ENCODE measurements around the gene SCUBE1.
A peak's percentile ranks its signal among the peaks of the same experiment; 100 is the strongest.

SCUBE1 gene

DNA sequence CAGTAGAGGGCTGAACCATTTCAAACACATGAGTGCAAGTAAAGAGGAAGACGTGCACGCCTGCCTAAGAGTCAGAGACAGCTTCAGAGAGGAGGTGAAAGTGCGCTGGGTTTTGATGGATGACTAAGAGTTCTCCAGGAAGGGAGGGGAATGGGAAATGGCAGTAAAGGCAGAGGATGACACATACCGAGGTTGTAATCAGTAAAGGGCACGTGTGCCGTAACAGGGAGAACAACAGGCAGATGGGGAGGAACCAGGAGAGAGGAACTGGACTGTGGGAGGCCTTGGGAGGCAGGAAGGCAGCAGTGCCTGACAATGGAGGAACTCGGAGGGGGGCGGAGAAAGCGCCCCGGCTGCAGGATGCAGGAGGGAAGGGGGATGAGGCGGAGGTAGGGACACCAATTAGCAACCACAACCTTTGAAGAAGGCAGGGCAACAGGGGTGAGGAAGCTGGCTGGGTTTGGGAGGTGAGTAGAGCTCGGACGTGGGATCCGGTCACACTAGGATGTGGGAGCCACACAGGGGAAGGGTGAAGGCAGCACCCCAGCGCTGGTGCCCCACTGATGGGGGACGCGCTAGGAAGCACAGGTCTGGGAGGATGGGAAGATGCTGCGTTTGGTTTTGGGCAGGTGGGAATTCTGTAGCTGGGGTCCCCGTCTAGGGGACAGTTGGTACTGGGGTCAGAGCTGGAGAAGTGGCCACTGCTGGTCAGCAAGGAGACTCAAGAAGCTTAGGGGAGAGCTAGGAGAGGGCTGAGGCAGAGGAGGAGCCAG, 67.4 kb downstream of the SCUBE1 start:
- DNase-seq = no peak

DNA sequence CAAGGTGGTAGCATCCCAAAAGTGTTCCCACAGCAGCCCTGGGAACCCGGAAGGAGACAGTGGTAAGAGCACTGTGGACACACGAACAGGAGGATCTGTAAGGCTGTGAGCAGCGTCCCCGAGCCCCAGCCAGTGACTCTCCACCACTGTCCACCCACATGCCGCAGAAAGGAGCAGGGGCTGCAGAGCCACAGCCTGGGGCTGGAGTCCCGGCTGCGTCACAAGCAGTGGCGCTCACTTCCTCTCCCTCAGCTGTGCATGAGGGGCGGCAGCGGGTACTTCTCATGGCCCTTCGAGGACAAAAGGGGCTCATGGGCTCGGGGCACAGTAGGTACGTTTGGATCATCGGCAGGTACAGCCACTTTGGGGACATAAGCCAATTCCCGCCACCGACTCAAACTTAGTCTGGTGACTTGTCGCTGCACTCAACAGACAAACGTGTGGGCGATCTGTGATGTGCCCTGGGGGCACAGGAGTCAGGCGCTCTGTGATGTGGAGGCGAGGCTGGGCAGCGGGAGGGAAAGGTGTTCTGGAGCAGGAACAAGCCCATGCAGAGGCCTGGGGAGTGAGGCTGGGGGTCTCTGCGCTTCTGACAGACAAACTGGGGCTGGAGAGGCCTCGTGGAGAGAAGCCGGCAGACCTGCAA, 68.5 kb downstream of the SCUBE1 start:
- DNase-seq = no peak

DNA sequence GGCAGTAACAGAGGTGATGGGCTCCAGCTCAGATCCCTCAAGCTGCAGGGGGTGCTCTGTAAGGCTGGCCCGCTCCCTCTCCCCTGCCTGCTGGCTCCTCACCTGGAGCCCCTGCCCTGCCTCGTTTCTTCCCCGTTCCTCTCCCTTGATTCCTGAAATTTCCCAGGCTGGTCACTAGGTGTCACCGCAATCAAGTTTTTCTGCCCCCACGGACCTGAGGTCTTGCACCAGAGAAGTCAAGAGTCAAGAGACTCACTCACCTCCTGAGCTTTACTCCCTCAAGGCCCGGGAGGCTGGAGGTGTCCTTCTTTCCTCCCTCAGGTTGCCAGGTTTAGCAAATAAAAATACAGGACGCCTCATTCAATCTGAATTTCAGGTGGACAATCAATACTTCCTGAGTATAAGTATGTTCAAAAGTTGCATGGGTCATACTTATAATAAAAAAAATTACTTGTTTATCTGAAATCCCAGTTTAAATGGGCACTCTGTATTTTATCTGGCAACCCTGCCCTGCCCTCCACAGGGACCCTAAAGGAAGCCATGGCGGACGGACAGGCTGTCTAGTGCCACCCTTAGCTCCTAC, 69.2 kb downstream of the SCUBE1 start:
- peak; percentile 53 for DNase-seq

DNA sequence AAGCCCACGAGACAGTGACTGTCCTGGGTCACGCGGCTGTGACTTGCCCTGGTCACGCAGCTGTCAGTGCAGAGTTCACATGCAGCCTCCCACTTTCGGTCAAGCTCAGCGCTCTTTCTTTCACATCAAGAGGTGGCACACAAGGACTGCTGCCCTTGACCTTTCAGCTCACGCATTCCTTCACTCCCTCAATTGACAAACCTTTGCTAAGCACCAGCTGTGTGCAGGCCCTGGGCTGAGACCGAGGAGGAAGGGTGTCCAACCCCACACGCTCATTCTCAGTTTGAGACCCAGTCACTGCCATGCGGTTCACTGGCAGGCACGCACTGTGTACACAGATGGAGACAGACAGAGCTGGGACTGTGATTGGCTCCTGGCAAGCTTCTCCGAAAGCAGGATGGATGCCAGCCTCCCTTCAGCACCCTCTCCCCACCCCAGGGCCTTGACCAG, 70.3 kb downstream of the SCUBE1 start:
- DNase-seq = no peak

DNA sequence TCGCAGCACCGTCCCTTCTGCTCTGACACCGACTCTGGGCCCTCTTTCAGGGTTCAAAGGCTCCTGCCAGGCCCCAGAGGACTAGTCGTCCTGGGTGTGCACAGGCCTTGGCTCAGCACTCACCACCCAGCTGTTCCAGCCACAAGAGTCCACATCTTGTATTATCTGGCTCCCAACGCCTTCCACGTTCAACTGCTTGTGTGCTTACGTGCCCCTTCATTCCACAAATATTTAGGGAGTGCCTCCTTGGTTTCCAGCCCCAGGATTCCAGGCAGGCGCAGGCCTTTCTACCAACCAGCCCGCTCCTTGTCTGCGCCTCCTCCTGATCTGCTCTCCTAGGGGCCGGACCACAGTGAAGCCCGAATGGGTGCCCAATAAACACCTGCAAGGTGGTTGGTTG, 70.9 kb downstream of the SCUBE1 start:
- no peak for DNase-seq

DNA sequence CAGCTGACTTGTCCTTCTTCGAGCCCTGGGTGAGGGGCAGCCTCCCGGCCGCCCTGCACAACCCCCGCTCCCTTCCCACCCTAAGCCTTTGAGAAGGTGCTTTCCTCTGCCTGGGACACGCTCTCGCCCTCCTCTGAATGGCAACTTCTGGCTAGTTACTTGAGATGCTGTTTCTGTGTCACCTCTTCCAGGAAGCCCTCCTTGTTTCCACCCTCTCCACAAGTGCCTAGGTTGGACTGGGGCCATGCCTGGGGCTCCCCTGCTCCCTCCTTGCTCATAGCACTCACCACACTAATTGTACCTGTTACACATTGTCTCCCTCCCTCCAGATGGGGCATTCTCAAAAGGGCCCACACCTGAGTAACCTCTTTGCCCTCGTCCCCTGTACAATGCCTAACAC, 72.2 kb downstream of the SCUBE1 start:
- DNase-seq = no peak

DNA sequence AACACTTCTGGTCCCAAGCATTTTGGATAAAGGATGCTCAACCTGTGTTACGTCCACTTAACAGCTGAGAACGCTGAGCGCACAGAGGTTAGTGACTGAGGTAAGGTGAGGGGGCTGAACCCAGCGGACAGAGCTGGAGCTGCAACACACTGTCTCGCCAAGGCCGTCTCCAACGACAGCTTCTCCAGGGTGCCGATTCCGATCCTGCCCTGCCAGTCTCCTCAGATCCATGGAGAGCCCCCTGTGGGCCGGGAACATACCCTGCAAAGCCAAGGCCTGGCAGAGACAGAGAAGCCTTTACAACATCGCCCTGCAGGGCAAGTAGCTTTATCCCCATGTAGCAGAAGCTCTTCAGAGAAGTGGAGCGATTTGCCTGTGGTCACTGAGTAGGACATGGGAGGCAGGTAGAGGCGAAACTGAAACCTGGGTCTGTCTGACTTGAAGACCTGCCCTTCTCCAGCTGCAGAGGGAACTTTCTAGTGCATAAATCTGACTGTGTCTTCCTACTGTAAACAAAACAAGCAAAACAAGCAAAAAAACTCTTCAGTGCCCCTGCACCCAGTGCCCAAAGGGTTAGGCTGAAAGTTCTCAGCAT, 72.8 kb downstream of the SCUBE1 start:
- DNase-seq = no peak

DNA sequence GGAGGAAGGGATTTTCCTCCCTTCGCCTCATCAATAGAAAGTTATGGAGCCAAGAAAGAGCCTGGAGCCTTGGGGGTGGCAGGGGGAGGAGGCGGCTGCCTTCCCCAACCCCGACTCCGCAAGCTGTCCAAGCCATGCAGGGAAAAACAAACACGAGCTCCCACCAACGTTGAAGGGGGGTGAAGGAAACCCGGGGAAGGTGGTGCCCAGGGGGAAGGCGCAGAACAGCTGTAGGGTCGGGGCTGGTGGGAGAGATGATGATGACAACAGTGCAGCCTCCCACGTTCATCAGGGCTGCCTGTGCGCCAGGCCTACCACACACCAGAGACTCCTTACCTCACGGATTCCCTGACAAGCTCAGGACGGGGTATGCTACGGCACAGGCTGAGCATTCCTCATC, 73.5 kb downstream of the SCUBE1 start:
- DNase-seq = no peak

DNA sequence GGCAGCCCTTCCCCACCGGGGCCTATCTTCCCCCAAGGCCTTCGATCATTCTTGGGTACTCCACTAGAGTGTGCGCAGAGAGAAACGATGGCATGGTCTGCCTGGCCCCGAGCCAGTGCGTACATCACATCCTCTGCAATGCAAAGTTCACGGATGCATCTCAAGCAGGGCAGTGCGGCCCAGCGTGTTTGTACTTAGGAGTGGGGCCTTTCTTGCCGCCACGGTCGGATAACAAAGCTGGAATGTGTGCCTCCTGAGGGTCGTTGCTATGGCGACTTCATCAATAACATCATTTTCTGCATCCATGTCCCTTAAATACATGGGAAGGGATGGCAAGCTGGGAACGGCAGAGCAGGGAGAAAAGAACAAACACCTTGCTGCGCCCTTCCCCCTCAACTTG, 73.9 kb downstream of the SCUBE1 start:
- DNase-seq = no peak

DNA sequence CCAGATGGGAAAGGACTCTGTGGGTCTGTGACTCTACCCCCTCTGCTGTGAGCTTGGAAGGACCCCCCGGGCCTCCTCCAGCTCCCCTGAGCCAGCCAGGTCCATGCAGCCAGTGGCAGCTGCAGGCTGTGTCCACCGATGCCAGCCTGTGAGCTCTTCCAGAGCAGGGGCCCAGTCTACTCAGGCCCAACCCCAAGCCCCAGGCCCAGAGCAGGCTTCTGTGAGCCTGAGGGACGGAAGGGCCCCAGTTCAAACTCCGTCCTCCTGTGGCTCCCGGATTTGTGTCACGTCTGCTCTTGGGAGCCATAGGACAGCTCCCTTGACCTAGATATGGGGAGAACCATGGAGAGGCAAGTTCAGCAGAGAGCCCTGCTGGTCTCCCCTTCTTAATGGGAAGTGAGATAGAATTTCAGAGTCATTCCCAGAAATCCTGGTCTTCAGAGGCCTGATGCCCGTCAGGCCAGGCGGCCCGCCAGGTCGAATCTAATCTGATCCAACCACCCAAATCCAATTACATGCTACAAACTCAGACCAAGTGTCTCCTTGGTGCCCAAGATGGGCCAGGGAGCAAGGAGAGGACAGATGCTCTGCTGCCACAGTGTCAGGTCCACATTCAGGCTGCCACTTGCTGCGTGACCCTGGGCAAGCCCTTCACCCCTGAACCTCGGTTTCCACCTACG, 75.1 kb downstream of the SCUBE1 start:
- no peak for DNase-seq

DNA sequence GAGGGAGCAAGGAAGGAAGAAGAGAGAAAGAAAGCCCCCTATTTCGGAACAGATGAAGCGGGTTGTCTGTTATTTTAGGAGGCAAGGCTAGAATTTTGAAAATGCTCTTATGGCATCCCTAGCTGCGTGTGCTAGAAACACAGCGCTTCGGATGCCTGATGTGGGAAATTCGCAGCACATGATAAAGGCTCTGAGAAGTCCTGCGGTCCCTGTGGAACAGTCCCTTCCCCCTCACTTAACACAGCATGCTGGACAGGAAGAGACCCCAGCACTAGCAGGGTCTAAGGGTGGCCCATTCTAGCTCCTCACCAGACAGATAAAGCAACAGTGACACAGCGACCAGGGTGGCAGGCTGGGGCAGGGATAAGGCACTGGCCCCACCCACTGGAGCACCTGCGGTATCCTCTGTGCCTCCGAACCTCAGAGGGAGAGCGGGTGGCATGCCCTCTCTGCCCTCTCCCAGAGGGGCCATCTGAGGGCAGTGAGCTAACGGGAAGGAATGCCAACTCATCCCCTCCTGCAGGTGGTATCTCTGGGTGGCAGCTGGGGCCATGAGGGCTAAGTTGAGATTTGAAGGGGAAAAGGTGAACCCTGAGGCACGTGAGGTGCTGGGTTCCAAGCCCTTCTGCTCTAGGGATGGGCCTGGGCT, 75.7 kb downstream of the SCUBE1 start:
- DNase-seq = no peak

DNA sequence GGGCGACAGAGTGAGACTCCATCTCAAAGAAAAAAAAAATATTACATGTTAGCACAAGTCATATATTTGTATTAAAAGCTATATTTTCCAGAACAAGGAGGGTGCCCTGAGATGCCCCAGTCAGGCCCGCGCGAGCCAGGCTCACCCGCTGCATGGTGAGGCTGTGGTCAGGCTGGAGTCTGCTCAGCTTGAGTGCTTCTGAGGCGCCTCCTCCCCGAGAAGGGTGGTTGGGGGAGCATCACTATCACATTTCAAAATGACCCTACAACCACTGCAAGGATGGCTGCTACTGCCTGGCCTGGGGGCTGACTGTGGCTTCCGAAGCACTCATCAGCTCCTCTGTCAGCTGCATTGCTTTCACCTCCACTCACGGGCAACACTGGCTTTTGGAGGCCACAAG, 77.1 kb downstream of the SCUBE1 start:
- no peak for DNase-seq

DNA sequence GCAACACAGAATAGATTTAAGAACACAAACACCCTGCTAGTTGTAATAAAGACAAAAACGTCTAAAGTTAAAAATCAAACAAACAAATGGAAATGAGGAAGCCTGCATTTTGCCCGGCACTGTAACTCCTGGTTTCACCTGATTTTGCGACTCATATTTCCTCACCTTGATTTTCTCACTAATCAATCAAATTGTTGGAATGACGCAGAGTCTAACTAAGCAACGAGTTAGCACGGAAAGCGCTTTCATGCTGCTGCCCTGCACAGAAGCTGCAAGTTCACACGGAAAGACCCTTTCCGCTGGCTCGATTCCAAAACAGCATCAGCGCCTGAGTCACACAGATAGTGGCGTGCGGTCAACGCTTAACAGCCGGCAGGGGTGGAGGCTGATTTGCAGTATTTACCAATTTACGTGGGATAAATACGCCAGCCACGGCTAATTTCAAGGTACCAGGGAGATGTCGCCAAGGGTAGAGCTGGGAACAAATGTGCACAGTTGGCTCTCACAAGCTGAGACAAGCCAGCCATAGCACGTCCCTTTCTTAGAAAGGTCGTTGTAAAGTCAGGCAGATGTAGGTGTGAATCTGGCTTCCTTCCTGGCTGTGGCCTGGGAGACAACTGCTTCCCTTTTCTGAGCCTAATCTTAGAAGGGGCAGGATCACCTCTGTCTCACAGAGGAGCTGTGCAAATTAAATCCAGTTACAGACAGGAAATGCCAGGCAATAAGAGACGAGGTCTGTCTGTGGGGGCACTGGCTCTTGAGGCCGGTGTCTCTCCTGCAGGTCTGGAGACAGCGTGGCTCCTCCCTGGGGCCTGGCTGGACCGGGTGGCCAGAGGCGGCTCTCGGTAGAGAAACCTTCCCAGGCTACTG, 79.3 kb downstream of the SCUBE1 start:
- no peak for DNase-seq

DNA sequence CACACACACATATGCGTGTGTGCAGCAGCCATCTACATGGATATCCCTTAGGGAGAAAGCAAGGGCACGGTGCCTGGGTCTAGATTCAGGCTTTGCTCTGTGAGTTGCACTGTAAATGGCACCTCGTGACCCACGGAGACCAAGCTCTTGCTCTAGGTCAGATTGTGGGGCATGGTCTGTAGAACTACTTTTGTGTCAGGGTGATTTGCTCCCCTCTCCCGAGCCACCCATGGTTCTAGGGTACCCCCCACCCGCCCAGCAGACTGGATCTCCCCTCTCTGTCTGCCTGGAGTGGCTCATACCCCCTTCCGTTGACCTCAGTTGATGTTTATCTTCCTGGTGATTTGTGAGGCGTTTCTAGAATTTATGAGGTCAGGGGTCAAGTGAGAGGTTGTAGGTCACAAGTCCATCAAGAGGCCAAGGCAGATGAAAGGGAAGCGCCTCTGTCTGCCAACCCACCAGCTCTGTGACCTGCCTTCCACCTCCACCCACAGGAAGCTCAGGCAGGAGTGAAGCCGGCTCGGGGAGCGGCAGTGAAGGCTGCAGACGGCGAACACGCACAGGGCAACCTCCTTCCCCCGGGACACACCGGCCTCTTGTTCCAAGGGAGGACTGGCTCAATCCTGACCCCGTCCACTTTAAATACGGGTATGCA, 80.1 kb downstream of the SCUBE1 start:
- no peak for DNase-seq

DNA sequence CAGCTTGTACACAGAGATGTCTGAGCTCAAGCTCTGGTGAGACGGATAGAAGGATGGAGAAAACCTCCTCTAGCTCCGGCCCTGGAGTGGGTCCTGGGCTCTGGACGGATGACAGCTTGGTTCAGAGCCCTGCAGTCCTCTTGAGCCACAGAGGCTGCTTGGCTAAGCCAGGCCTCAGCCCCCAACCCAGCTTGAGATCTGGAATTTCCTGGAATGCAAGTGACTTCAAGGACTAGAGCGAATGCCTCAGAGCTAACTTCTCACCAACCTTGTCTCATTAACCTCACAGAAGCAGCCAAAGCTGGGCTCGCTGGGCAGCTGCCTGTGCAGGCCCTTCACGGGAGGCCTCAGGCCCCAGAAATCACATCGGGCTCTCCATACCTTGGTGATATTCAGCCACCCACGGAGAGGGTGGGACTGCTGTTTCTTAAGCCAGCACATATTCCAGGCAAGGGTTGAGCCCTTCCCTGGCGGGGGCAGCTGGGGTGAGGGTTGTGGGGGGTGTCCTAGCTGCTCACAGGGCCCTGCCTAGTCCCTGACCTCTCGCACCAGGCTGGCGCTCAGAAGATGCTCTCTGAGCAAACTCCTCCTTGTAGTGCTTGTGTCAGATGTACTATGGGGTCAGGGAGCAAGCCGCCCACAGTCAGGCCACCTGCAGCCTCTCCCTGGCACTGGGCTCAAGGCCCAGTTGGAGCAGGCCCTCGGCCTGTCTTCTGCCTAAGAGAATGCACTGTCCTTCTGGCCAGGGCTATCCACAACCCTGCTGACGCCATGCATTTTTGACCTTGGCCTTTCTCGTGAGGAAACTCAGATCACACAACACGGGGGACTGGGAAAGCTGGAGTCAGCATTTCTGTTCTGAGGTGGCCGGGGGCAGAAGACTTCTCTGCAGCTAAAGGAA, 82.6 kb downstream of the SCUBE1 start:
- no peak for DNase-seq

DNA sequence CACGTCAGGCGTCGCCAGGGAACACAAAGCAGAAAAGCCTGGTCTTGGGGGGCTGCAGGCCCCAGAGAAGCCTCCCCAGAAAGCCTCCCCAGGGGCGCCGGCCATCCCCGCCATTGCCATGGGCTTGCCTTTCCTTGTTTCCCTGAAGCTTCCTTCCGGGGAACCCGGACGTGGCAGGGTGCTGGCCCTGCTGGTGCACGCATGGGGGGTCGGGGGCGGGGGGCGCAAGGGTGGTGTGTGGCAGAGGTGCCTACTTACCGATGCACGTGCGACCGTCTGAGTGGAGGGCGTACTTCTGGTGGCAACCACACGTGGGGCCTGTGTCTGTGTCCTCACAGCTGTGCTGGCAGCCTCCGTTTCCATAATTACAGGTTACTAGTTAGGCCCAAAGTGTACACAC, 85.2 kb downstream of the SCUBE1 start:
- DNase-seq = no peak

DNA sequence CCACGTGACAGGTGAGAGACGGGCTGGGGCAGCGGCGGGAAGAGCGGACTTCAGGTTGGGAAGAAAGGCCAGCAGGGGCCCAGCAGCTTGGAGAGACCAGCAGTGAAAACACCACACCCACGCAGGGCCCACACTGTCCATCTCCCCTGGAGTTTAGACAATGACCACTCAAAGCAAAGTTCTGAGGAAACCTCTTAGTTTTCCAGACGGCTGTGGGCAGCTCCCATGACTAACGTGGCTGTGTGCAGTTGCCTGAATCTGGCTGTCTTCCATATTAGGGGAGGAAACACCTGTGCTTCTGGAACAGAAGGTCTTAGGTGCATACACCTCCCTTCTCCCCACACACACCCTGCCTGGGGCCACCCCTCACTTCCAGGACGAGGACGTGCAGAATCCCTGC, 85.6 kb downstream of the SCUBE1 start:
- no peak for DNase-seq

DNA sequence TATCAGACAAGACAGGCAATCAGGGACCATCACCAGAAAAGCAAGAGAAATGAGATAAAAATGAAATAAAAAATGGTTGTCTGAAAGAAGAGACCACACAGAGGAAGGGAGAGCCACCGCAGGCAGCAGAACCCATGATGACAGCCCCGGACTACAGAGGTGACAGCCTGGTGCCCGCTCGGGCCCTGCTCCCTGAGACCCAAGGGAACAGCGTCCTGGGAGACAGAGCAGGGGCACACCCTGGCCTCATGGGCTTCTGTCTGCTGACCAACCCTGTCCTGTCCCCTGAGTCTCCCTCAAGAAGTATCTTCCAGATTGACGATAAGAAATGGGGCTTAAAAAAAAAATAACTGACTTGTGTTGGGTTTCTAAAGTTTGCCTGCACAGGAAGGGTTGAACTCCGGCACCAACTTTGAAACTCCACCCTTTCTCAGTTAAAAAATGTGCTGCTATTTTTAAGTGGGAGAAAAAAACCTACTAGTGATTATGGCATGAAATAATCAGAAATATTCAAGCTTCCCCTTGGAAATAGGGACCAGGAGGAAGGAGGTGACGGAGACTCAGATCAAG, 86.1 kb downstream of the SCUBE1 start:
- no peak for DNase-seq

DNA sequence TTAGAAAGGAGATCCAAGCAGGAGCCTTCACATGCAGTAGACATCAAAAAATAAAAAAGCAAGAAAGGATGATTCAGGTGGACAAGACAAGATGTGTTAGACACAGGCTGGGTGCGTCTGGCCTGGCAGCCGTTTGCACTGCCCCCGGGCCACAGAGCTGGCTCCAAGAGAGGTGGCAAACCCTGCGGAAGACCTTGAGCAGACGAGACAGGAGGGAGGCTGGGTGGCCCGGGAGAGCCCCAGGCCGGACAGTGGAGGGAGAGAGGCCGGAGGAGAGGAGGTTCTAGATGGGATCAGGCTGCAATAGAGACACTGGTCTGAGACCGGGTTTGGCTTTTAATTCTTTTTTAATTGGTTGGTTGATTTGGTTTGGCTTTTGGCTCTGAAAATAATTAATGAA, 86.6 kb downstream of the SCUBE1 start:
- DNase-seq = no peak

DNA sequence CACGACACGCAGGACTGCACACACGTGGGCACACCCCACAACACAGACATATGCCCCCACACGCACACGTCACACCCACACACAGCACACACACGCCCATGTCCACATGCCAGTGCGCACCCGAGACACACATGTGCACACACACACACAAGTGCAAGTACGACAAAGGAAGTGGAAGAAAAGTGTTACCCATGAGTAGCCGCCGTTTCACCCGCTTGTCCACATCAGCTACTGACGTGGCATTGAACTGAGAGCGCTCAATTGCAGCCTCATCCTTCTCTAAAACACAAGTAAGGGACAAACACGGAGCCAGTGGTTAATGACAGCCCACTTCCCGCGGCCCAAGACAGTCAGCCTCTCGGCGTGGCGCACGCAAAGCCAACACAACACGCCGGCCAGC, 87.9 kb downstream of the SCUBE1 start:
- DNase-seq = no peak
